Measurements from ENCODE around the gene SCN2B.
A peak's percentile ranks its signal among the peaks of the same experiment; 100 is the strongest.

Gene SCN2B

GRCh38 chr11:118152552-118153471 is 23.6 kb downstream of the SCN2B start, which contains the start of gene SCN4B:
Gene SCN4B, minus strand, starts transcription at chr11:118152823. Its CDS starts 150 bp downstream, at chr11:118152673.
- ATAC-seq = peak in 1 of 2 donors; percentile 16

GRCh38 chr11:118152020-118152551 is 24.4 kb downstream of the SCN2B start:
- no peak for ATAC-seq

DNA sequence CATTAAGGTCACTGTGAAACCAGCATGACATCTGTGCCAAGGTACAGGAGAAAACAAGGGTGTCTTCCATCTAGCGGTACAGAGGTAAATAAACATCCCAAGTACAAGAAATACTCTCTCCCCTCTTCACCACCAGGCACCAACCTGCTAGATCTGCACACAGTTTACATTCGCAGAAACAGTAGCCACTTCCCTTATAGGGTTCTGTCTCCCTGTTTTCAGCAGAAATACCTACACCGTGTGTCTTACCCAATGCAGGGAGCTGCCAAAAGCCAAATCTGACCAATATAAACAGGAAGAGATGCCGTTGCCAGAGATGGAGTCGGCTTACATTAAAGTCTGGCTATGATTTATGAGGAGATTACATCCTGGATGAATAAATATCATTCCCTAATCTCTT is 25.0 kb downstream of the SCN2B start:
- no peak for ATAC-seq

- no peak for ATAC-seq
Observed at GRCh38 chr11:118149493-118149892, 26.9 kb downstream of the SCN2B start.

DNA sequence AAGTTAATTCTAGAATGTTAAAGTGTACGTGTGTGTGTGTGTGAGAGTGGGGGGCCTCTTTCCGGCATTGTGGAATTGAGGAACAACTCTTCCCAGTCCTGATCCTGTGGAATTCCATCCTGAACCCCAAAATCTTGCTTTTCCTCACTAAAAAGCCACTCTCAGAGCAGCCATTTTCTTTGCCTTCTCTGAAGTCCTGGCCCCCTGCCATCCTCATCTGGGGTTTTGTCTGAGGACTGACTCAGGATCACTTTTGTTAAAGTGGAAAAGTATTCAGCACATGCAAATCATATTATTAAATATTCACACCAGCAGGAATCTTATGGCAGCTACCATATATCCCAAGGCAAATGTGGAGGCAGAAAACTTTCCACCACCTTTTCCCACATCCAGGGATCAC is 27.6 kb downstream of the SCN2B start:
- ATAC-seq = no peak

DNA sequence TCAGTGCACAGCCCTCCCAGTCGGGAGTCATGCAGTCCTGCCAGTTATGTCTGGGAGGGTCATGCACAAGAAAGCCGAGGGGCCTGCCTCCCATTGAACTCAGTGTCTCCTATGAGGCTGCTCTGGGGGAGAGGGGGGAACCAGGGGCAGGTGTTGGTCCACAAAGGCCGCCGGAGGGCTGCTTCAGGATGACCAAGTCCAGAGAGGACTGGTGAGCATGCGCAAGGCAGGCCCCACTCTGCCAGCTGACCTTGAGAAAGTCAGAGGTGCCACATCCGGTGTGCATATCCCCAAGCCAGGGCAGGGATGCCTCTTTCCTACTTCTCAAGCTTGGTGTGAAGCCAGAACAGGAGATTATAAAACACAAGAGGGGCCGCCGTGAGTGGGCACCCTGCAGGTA is 28.2 kb downstream of the SCN2B start:
- no peak for ATAC-seq

DNA sequence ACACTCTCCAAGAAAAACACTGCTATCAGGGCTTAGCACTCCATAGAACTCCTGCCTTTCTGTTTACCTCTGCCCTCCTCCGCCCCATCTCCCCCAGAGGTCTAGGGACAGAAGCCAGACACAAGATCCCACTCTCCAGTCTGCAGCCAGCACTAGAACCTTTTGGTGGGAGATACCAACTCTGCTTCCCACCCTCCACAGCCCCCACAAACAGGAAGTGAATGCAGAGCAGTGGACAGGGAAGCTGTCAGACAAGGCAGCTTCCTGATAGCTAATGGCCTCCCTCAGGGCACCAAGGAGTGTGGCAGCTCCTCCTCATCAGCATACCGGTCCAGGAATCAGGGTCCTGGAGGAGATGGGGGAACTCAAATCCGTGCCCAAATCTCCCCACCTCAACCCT is 28.9 kb downstream of the SCN2B start:
- no peak for ATAC-seq

DNA sequence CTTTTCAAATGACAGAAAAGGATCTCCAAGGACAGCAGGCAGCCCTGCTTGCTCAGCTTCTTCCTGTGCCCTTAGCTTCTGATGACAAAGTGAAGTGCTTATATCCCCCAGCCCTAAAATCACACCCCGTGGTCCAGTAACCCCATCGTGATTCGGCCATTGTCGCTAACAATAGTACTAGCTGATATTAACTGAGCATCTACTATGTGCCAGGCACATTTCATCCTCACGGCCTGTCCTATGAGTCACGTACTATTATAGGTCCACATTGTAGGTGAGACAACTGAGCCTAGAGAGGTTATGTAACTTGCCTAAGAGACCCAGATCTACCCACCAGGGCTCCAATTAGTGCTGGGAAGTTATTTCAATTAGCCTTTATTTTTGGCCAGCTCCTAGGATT is 29.9 kb downstream of the SCN2B start:
- no peak for ATAC-seq

DNA sequence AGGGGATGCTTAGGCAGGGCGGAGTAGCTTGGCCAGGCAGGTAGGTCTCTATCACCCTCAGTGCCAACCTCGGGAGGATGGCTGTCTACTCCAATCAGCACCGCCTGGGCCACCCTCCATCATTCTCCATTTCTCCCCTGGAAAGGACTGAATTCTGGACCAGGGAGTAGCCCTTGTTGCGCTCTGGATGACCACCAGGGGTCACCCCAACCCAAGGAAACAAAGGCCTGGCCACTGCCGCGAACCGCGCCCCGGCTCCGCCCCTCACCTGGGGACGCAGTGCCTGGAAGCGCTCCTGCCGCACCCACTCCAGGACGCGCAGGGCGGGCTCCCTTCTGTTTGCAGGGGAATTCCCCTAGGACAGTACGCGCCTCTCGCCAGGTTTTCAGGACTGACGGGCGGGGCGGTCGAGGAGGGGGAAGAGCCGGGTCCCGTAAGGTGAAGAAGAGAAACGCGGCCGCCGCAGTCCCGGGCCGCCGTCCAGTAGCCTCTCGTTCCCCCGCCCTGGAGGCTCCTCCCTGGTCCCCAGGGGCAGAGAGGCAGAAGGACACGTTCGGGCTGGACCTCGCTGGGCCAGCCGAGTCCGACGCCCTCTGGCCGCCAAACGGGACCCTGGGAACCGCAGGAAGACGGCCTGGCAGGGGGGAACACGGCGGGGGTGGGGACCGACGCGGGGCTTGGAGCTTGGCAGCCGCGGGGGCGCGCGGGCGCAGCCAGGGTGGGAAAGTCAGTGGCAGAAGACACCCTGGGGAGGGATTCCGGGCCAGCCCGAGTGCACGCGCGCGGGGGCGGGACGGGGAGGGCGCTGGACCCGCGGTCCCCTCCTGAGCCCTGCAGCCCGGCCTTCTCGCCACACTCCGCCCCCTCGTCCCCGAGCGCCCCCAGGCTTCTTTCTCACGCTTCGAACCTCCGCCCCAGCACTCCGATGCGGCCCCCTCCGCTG is 30.9 kb downstream of the SCN2B start:
- peak; percentile 87 to 99 for ATAC-seq

DNA sequence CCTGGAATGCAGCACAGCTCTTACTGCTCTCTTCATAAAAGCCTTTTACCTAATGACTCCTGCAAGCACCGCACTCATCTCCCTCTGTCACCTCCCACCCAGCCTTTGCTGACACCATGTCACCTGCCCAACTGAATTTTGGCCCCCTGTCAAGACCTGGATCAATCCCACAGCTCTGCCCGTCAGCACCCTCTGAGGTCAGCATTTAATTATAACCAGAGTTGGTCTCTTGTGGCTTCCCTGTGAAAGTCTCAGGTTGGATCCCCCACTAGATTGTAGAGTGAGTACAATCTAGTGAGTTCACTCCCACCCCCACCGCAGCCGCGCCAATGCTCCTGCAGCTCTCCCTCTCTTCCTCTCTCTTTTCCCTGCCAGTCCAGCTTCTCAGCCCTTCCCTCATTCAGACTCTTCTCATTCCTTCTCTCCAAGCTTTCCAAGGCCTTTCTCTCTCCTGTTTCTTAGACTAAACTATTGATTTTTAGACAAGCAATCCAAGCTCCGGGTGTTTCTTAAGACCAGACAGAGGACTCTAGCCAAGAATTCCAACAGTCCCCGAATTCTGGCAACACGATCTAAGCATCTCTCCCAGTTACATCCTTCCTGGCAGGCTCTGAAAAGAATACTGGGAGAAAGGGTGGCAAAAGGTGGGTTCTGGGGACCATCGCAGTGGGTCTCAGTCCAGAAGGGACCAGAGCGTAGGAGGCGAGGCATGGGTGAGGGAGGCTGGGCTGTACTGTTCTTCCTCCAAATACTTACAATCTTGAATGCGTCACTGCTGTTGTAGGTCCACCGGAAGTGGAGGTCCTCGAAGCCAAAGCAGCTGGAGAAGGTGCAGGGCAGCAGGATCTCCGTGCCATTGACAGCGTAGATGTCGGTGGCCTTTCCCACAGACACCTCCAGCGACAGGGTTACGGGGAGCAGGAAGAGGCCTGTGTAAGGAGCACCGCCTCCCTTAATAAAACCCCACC is 31.9 kb downstream of the SCN2B start:
- ATAC-seq = no peak

DNA sequence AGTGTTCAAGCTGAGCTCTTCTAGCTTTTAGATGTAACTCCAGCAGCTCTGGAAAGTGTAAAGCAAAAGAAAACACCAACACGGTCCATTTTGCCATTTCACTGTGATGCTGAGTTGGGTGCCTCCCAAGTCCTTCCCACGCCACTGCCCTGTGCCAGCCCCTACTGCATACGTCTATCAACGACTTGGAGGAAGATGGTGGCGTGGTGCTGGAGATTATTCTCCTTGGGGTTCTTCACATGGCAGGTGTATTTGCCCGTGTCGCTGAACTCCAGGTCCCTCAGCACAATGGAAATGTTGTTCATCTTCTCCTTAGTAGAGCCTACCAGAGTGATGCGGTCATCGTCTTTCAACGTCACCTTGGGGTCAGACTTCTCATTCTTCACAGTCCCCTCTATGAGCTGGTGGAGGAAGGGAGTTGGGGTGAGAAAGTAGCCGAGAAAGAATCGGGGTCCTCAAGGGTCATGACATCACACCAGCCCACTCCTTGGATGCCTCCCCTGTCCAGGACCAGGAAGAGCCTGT is 32.7 kb downstream of the SCN2B start:
- no peak for ATAC-seq

DNA sequence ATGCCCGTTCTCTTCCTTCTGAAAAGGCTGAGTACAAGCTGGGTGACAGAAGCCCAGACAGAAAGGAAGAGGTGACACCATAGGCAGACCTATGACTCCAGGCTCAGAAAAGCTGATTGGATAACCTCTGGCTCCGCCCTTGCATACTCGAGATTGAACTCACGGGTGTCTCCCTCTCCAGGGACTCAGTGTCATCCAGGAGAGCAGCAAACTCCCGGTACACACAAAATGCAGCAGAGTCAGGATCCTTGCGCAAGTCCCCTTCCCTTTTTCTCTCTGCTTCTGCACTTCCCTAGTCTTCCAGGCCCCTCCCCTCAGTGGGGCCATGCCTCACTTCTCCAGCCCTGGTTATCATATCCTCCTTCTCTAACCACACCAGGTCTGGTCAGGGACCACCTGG is 33.6 kb downstream of the SCN2B start:
- no peak for ATAC-seq

DNA sequence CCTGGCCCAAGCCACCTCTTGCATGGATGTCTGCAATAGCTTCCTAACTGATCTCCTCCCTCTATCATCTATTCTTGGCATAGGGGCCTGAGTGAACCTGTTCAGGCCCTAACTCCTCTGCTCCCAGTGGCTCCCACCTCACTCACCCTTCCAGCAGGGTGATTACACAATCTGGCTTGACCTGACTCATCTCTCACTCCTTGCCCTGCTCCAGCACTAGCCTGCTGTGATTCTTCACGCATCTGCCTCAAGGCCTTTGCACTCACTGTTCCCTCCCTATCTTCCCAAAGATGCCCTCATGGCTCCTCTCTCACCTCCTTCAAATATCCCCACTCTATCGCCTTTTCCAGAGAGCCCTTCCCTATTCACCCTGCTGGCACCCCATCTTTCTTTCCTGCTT is 34.4 kb downstream of the SCN2B start:
- ATAC-seq = no peak

- peak in 1 of 2 donors; percentile 25 for ATAC-seq
Observed at GRCh38 chr11:118139578-118139977, 36.9 kb downstream of the SCN2B start.

DNA sequence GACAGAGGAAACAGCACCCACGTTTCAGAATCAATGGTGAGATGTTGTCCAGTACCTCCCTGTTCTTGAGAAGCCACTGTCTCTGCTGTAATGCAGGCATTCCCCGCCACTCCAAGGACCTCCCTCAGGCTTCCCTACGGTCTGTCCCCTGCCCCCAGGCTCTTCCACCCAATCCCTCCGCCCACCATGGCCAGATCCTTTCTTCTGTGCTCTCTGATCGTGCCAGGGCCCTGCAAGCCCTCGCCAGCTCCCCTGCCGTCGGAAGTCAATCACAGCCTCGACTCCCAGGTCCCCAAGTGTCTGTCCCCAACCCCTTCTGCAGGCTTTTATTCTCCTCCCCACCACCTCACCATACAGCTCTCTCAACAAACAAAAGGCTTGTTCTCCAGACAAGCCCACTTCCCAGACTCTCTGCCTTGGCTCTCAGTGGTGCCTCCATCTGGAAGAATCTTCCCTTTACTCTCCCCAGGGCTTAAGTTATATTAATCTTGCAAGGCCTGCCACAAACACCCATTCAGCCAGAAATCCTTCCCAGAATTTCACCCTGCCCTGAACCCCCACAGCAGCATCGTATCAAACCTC is 37.5 kb downstream of the SCN2B start:
- ATAC-seq = no peak

DNA sequence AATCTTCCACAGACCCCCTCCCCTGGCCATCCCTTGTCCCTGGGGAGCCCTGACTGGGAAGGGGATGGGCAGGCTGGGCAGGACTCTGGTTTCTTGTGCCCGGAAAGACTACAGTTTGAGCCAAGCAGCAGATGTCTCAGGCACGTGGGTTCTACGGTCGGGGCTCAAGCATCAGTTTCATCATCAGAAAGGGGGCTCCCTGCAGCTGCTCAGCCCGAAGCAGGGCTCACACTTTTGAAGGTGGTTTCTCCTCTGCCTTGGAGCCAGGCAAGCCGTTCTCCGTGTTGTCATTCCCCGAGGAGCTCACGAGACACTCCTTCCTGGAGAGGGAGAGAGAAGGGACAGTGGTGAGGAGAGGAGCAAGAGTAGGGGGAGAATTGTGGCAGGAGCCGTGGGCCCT is 39.6 kb downstream of the SCN2B start:
- no peak for ATAC-seq

DNA sequence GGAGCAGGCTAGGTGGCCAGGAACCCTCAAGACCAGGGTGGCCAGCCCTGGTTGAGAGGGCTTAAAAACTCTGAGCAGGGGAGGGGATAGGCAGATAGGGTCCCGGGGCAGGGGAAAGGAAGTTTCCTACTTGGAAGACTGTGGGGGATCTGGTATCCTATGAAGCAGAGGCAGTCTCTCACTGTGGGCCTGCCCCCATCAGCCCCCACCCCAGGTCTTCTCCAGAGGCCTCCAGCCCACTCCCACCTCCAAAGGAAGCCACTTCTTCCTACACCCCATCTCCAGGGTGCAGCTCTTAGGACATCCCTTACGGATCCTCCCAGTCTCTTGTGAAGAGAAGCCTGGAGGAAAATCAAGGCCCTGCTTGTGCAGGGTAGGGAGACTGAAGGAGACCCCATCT is 40.1 kb downstream of the SCN2B start:
- no peak for ATAC-seq

DNA sequence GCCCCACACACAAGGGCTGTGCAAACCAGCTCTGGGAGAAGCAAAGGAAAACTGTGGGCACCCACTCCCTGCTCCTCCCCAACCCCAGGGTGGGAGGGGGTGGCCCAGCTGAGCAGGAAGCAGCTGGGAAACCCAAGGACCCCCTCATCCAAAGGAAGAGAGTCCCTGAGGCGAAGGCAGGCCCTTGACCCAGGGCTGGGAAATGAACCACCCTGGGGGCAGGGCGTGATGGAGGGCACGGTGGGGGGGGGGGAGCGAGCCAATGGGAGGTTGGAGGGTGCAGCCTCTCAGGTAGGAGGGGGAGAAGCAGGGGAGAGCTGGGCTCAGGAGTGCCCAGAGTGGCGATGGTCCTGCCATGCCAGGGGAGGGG is 40.7 kb downstream of the SCN2B start:
- no peak for ATAC-seq

- no peak for ATAC-seq
Observed at GRCh38 chr11:118135051-118135795, 41.2 kb downstream of the SCN2B start.

GRCh38 chr11:118133816-118134215 is 42.6 kb downstream of the SCN2B start:
- no peak for ATAC-seq

All from activated CD4-positive, CD25-positive, alpha-beta regulatory T cell treated with anti-CD3 and anti-CD28 coated beads, Interleukin-2, amount 50 U/mL, for 24 hours (primary cell).